ENCODE measurements around the gene MCM9.

Gene MCM9

DNA sequence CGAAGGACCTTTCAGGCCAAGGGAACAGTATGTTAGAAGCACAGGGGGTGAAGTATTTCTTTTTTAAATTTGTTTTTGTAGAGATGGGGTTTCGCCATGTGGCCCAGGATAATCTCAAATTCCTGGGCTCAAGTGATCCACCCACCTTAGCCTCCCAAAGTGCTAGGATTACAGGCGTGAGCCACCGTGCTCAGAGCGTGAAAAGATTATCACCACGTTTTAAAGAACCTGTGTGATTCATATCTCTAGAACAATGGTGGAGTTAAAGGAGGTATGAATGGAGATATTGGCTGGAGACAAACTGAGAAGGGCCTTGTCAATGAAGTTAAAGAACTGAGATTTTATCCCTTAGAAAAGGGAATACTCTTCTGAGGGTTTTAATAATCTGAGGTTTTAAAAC is 31.3 kb downstream of the MCM9 start:
- H3K27me3 ChIP-seq (ENCODE audit: control insufficient read depth in 1 of 2, insufficient read depth in 2 of 2, low read length in 2 of 2) = no peaks in the 10 kb centered on the region
- H3K27ac ChIP-seq (ENCODE audit: low read depth, low read length) = no peak overlapping the region
- no peak overlapping the region for H3K9ac ChIP-seq (ENCODE audit: low read length)
- H3K4me3 ChIP-seq (ENCODE audit: low read depth in 1 of 2, low read length in 2 of 2) = no peak overlapping the region
- H3K36me3 ChIP-seq (ENCODE audit: insufficient read depth, low read length) = peaks cover 23% of the 10 kb centered on the region
- H3K9me3 ChIP-seq (ENCODE audit: low read length) = no peaks in the 10 kb centered on the region
- no peaks in the 10 kb centered on the region for H3K4me1 ChIP-seq (ENCODE audit: insufficient read depth, low read length)

DNA sequence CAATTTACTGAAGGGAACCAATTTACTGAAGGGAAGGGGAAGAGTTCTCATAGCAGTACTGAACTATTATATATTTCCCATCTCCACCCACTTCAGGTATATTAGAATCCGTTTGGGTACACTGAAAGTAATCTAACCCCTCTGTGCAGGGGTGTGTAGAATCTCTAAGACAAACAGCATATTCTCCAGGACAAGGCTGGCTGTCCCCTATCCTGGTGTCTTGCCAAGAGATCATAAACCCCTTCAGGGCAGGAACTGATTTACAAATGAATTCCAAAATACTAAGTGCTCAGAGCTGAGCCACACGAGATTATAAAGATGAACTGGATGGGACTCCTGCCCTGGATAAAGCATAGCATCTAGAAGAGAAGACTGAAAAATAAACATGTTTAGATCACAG is 31.8 kb downstream of the MCM9 start:
- no peak overlapping the region for H3K4me3 ChIP-seq (ENCODE audit: low read depth in 1 of 2, low read length in 2 of 2)
- no peaks in the 10 kb centered on the region for H3K4me1 ChIP-seq (ENCODE audit: insufficient read depth, low read length)
- H3K9ac ChIP-seq (ENCODE audit: low read length) = no peak overlapping the region
- peaks cover 20% of the 10 kb centered on the region for H3K36me3 ChIP-seq (ENCODE audit: insufficient read depth, low read length)
- no peak overlapping the region for H3K27ac ChIP-seq (ENCODE audit: low read depth, low read length)
- H3K9me3 ChIP-seq (ENCODE audit: low read length) = no peaks in the 10 kb centered on the region
- no peaks in the 10 kb centered on the region for H3K27me3 ChIP-seq (ENCODE audit: control insufficient read depth in 1 of 2, insufficient read depth in 2 of 2, low read length in 2 of 2)

DNA sequence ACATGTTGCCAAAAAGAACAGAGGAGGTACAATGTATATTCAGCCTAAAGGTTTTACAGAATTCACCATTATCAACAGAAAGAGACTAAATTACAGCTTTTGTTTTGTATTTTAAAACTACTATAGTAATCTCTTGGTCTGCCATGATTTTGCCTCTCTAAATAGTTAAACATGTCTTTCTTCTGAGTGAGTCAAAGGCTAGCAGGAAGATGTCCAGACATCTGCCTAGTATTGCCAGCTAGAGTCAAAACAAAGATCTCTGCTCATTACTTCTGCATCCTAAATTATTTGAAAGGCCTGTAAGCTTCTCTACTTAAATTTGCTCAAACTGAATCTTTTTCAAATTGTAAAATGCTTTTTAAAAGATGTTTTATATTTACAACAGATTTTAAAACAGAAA is 32.2 kb downstream of the MCM9 start:
- no peak overlapping the region for H3K9ac ChIP-seq (ENCODE audit: low read length)
- peaks cover 3% of the 10 kb centered on the region for H3K4me1 ChIP-seq (ENCODE audit: insufficient read depth, low read length)

DNA sequence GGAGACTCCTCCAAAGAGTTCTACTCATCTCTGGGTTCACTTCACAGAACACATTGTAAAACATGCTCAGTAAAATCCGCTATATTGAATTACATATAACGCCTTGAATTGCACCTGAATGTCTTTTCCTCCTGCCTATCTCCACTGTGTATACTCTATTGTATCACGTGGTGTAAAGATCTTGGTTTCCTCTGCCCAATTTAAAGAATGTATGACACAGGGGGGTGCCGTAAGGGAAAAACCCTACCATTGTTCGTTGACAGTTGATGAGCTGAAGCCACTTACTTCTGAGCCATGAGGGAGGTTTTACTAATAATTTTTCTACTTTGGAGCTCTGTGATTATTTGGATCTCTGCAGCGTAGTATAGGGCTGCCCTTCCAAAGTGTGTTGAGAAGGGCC is 35.0 kb downstream of the MCM9 start:
- peaks cover 5% of the 10 kb centered on the region for H3K4me1 ChIP-seq (ENCODE audit: insufficient read depth, low read length)
- no peaks in the 10 kb centered on the region for H3K9me3 ChIP-seq (ENCODE audit: low read length)
- H3K36me3 ChIP-seq (ENCODE audit: insufficient read depth, low read length) = peaks cover 5% of the 10 kb centered on the region
- no peak overlapping the region for H3K4me3 ChIP-seq (ENCODE audit: low read depth in 1 of 2, low read length in 2 of 2)
- H3K9ac ChIP-seq (ENCODE audit: low read length) = no peak overlapping the region
- H3K27me3 ChIP-seq (ENCODE audit: control insufficient read depth in 1 of 2, insufficient read depth in 2 of 2, low read length in 2 of 2) = no peaks in the 10 kb centered on the region
- no peak overlapping the region for H3K27ac ChIP-seq (ENCODE audit: low read depth, low read length)

More for the DNA sequence above, 32.2 kb downstream of the MCM9 start:
- H3K9me3 ChIP-seq (ENCODE audit: low read length) = no peaks in the 10 kb centered on the region
- no peaks in the 10 kb centered on the region for H3K27me3 ChIP-seq (ENCODE audit: control insufficient read depth in 1 of 2, insufficient read depth in 2 of 2, low read length in 2 of 2)
- H3K36me3 ChIP-seq (ENCODE audit: insufficient read depth, low read length) = peaks cover 20% of the 10 kb centered on the region
- no peak overlapping the region for H3K27ac ChIP-seq (ENCODE audit: low read depth, low read length)
- H3K4me3 ChIP-seq (ENCODE audit: low read depth in 1 of 2, low read length in 2 of 2) = no peak overlapping the region

DNA sequence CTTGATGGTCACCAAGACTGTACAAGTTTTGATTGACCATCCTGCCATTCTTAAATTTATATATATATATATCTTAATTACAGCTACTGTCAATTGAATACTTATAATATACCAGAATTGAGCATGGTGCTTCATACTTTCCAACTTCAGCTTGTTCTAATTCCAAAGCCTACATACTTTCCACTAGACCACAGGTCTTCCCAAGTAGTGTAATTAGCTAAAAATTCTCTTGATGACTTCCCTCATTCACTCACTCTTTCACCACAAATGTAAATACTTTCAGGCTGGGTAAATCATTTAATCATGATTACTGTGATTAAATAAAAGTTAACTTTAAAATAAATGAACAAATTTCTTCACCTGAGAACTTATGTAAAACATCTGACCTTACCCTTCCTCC is 37.6 kb downstream of the MCM9 start:
- H3K27ac ChIP-seq (ENCODE audit: low read depth, low read length) = no peak overlapping the region
- no peak overlapping the region for H3K9ac ChIP-seq (ENCODE audit: low read length)
- no peaks in the 10 kb centered on the region for H3K9me3 ChIP-seq (ENCODE audit: low read length)

GRCh38 chr6:118896339-118897136 is 38.4 kb downstream of the MCM9 start:
- no peaks in the 10 kb centered on the region for H3K9me3 ChIP-seq (ENCODE audit: low read length)
- no peak overlapping the region for H3K27ac ChIP-seq (ENCODE audit: low read depth, low read length)
- no peak overlapping the region for H3K4me3 ChIP-seq (ENCODE audit: low read depth in 1 of 2, low read length in 2 of 2)
- H3K4me1 ChIP-seq (ENCODE audit: insufficient read depth, low read length) = peaks cover 18% of the 10 kb centered on the region
- H3K27me3 ChIP-seq (ENCODE audit: control insufficient read depth in 1 of 2, insufficient read depth in 2 of 2, low read length in 2 of 2) = no peaks in the 10 kb centered on the region
- H3K36me3 ChIP-seq (ENCODE audit: insufficient read depth, low read length) = no peaks in the 10 kb centered on the region
- H3K9ac ChIP-seq (ENCODE audit: low read length) = no peak overlapping the region

More for the DNA sequence above, 37.6 kb downstream of the MCM9 start:
- no peak overlapping the region for H3K4me3 ChIP-seq (ENCODE audit: low read depth in 1 of 2, low read length in 2 of 2)
- H3K36me3 ChIP-seq (ENCODE audit: insufficient read depth, low read length) = no peaks in the 10 kb centered on the region
- peaks cover 10% of the 10 kb centered on the region for H3K4me1 ChIP-seq (ENCODE audit: insufficient read depth, low read length)
- no peaks in the 10 kb centered on the region for H3K27me3 ChIP-seq (ENCODE audit: control insufficient read depth in 1 of 2, insufficient read depth in 2 of 2, low read length in 2 of 2)

GRCh38 chr6:118895859-118896258 is 39.1 kb downstream of the MCM9 start:
- peaks cover 25% of the 10 kb centered on the region for H3K4me1 ChIP-seq (ENCODE audit: insufficient read depth, low read length)
- H3K4me3 ChIP-seq (ENCODE audit: low read depth in 1 of 2, low read length in 2 of 2) = no peak overlapping the region
- H3K27ac ChIP-seq (ENCODE audit: low read depth, low read length) = no peak overlapping the region
- no peaks in the 10 kb centered on the region for H3K9me3 ChIP-seq (ENCODE audit: low read length)
- no peaks in the 10 kb centered on the region for H3K27me3 ChIP-seq (ENCODE audit: control insufficient read depth in 1 of 2, insufficient read depth in 2 of 2, low read length in 2 of 2)
- no peaks in the 10 kb centered on the region for H3K36me3 ChIP-seq (ENCODE audit: insufficient read depth, low read length)
- no peak overlapping the region for H3K9ac ChIP-seq (ENCODE audit: low read length)

- peak overlapping the region; percentile 88 for H3K4me3 ChIP-seq (ENCODE audit: low read depth in 1 of 2, low read length in 2 of 2)
Measured at GRCh38 chr6:118895261-118895560, 39.7 kb downstream of the MCM9 start.

GRCh38 chr6:118894425-118895260 is 40.3 kb downstream of the MCM9 start:
- H3K27ac ChIP-seq (ENCODE audit: low read depth, low read length) = peak overlapping the region; percentile 95
- no peaks in the 10 kb centered on the region for H3K27me3 ChIP-seq (ENCODE audit: control insufficient read depth in 1 of 2, insufficient read depth in 2 of 2, low read length in 2 of 2)
- peak overlapping the region; percentile 88 for H3K4me3 ChIP-seq (ENCODE audit: low read depth in 1 of 2, low read length in 2 of 2)
- H3K9me3 ChIP-seq (ENCODE audit: low read length) = no peaks in the 10 kb centered on the region
- no peaks in the 10 kb centered on the region for H3K36me3 ChIP-seq (ENCODE audit: insufficient read depth, low read length)
- H3K9ac ChIP-seq (ENCODE audit: low read length) = peak overlapping the region; percentile 50
- peaks cover 25% of the 10 kb centered on the region for H3K4me1 ChIP-seq (ENCODE audit: insufficient read depth, low read length)

More at GRCh38 chr6:118895261-118895560, 39.7 kb downstream of the MCM9 start:
- peaks cover 25% of the 10 kb centered on the region for H3K4me1 ChIP-seq (ENCODE audit: insufficient read depth, low read length)
- no peaks in the 10 kb centered on the region for H3K36me3 ChIP-seq (ENCODE audit: insufficient read depth, low read length)
- no peaks in the 10 kb centered on the region for H3K9me3 ChIP-seq (ENCODE audit: low read length)
- H3K9ac ChIP-seq (ENCODE audit: low read length) = peak overlapping the region; percentile 50
- H3K27me3 ChIP-seq (ENCODE audit: control insufficient read depth in 1 of 2, insufficient read depth in 2 of 2, low read length in 2 of 2) = no peaks in the 10 kb centered on the region
- peak overlapping the region; percentile 95 for H3K27ac ChIP-seq (ENCODE audit: low read depth, low read length)

DNA sequence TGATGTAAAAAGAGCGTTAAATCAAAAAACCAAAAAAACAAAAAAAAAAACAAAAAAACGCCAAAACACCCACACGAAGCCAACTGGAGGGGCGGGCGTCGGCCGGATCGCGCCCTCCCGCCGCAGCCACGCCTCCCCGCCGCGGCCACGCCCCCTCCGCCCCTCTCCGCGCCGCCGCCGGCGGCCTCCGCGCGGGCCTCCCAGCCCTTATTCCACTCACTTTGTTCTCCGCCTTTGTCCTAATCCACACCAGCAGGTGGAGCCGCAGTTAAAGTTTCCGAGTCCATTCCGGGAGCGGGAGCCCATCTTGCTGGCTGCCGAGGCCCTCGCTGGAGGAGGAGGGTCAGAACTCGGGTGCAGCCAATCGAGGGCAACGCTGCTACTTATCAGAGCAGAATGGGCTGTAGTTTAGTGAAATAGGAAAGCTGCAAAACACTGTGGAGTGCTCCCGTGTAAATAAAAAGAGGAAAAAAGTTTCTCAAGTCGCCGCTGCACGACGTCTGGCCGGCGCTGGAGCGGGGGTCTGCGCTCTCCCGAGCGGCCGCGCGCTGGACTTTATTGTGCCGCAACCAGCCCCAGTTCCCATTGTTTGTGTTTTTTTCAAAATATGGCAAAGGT is 41.0 kb downstream of the MCM9 start, which contains the start of gene ASF1A:
ASF1A (plus strand) TSS at position 346 of the 618 bp plus-strand sequence; CDS start at position 608, 262 bp downstream.
- H3K4me3 ChIP-seq (ENCODE audit: low read depth in 1 of 2, low read length in 2 of 2) = peak within 1 kb of the TSS; percentile 88
- H3K27ac ChIP-seq (ENCODE audit: low read depth, low read length) = peak within 1 kb of the TSS; percentile 95
- peak within 1 kb of the TSS; percentile 52 for H3K9ac ChIP-seq (ENCODE audit: low read length)
- no peaks in the 10 kb centered on the region for H3K36me3 ChIP-seq (ENCODE audit: insufficient read depth, low read length)
- peaks cover 25% of the 10 kb centered on the region for H3K4me1 ChIP-seq (ENCODE audit: insufficient read depth, low read length)
- no peaks in the 10 kb centered on the region for H3K9me3 ChIP-seq (ENCODE audit: low read length)
- H3K27me3 ChIP-seq (ENCODE audit: control insufficient read depth in 1 of 2, insufficient read depth in 2 of 2, low read length in 2 of 2) = no peaks in the 10 kb centered on the region

DNA sequence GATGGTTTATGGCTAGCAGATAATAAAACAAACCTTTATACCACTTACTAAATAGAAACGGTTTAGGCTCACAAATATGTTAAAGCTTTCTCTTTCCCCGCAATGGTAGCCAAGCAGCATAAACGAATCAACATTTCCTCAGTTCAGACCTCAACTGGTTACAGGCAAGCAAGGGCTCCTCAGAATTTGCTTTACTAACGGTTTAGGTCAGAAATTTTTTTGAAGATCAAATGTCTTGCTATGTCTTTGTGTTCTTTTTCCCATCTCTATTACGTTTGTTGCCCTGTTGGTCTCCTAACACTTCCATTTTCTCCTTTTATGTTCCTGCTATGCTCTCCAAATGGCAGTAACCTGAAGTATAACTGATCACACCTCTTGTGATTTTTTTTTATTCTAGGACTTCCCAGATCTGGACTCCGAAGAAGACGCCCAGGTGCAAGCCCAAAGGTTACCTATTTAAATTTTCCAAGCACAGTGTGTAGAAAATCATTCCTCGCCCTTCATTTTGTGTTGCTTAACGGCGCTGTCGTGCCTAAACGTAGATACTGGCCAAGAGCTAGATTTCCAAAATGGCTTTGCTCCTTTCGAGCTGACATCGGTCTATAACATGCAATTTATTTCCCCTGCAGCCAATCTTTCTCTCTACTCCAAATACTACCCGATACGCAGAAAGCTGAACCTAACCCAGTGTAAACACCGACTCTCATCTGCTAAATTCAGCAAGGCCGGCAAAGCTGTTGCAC is 41.7 kb downstream of the MCM9 start:
- Histone ChIP-seq H3K9me3 (ENCODE audit: low read length) (no peaks in the 10 kb centered on the region), H3K9ac (ENCODE audit: low read length) (peak overlapping the region; percentile 52), H3K36me3 (ENCODE audit: insufficient read depth, low read length) (no peaks in the 10 kb centered on the region)

More for the DNA sequence above, 41.7 kb downstream of the MCM9 start:
- peaks cover 25% of the 10 kb centered on the region for H3K4me1 ChIP-seq (ENCODE audit: insufficient read depth, low read length)
- no peaks in the 10 kb centered on the region for H3K27me3 ChIP-seq (ENCODE audit: control insufficient read depth in 1 of 2, insufficient read depth in 2 of 2, low read length in 2 of 2)
- peak overlapping the region; percentile 56 to 88 for H3K4me3 ChIP-seq (ENCODE audit: low read depth in 1 of 2, low read length in 2 of 2)
- peak overlapping the region; percentile 82 for H3K27ac ChIP-seq (ENCODE audit: low read depth, low read length)

All from muscle layer of colon (tissue), 2 donors.